Activated naive CD8-positive, alpha-beta T cell treated with anti-CD3 and anti-CD28 coated beads, Interleukin-2, amount 50 U/mL, for 16 hours (primary cell): Measurements from ENCODE around the gene NBPF19.
"Not testable (repeated sequence)": the region's sequence is repeated elsewhere in the genome, so short reads cannot be mapped to it uniquely, and the experiment has no call there.

ENCODE experiments used
- DNase-seq: peaks from one replicate; pipeline ENCODE4 v3.0.0-alpha.2; 2020; ENCODE audit warnings: low read depth, low spot score

The NBPF19 gene, protein sequence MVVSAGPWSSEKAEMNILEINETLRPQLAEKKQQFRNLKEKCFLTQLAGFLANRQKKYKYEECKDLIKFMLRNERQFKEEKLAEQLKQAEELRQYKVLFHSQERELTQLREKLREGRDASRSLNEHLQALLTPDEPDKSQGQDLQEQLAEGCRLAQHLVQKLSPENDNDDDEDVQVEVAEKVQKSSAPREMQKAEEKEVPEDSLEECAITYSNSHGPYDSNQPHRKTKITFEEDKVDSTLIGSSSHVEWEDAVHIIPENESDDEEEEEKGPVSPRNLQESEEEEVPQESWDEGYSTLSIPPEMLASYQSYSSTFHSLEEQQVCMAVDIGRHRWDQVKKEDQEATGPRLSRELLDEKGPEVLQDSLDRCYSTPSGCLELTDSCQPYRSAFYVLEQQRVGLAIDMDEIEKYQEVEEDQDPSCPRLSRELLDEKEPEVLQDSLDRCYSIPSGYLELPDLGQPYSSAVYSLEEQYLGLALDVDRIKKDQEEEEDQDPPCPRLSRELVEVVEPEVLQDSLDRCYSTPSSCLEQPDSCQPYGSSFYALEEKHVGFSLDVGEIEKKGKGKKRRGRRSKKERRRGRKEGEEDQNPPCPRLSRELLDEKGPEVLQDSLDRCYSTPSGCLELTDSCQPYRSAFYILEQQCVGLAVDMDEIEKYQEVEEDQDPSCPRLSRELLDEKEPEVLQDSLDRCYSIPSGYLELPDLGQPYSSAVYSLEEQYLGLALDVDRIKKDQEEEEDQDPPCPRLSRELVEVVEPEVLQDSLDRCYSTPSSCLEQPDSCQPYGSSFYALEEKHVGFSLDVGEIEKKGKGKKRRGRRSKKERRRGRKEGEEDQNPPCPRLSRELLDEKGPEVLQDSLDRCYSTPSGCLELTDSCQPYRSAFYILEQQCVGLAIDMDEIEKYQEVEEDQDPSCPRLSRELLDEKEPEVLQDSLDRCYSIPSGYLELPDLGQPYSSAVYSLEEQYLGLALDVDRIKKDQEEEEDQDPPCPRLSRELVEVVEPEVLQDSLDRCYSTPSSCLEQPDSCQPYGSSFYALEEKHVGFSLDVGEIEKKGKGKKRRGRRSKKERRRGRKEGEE (N-terminal part only)

DNA sequence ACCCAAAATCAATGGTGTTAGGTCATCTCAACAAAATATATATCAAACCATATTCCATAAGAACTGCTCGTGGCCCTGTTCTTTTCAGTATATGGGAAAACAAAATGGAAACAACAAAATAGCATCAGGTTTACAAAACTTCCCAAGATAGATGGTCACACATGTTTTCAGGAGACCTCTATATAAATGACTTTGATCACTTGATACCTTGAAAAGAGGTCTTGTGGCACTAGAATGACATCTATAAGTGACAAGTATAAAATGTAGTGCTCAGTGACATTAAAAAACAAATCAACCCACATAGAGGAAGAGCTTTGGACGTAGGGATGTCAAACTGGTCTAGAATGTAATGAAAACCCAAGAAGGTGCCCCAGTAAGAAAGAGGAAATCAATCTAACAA is at the start of gene NBPF19:
NBPF19 (plus strand) TSS at position 301 of the 400 bp plus-strand sequence. CDS start 888 bp downstream, outside the sequence.
- DNase-seq: not testable (repeated sequence)

DNA sequence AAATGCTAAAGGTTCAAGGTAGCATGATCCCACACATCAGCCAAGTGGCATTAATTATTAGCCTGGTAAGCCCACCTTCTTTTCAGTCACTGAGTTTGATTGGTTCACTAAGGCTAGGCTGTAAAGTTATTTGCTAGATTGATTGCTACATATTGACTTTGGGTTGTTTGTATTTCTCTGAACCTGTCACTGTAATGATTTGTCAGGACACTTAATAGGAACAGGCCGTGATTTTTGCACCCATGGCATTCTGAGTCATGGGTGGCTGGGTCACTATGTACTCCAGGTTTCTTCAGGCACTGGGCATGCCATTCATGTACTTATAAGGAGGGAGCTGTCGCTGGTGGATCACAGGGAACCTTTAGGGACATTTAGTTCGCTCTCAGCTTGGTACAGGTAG is 46.5 kb upstream of the NBPF19 start:
- not testable (repeated sequence) for DNase-seq

DNA sequence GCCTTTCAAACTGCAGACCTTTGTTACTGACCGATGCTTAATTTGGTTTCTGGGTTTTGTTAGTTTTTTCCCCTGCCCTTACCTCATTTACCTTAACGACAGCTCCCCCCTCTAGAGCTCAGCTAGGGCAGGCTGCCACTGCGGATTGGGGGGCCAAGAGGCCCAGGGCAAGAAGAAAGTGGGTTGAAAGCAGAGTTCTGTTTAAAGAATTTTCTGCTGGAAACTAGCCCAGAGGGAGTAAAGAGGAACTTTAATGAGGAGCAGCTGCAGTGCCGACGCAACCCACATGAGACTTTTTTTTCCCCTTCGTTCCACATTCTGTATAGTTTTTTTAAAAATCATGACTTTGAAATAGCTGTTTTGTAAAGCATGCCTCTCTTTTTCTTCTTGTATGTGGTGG is 29.4 kb upstream of the NBPF19 start:
- DNase-seq: not testable (repeated sequence)

DNA sequence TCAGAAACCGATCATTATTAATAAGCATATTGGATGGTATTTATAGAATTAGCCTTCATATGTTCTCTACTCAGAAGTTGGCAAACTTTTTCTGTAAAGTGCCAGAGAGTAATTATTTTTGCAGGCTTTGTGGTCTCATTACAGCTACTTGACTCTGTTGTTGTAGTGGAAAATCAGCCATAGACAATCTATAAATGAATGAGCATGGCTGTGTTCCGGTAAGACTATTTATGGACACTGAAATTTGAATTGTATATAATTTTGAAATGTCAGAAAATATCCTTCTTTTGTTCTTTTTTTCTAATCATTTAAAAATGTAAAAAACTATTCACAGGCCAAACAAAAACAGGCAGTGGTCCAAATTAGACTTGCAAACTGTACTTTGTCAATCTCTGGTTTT is 22.6 kb upstream of the NBPF19 start:
- not testable (repeated sequence) for DNase-seq

DNA sequence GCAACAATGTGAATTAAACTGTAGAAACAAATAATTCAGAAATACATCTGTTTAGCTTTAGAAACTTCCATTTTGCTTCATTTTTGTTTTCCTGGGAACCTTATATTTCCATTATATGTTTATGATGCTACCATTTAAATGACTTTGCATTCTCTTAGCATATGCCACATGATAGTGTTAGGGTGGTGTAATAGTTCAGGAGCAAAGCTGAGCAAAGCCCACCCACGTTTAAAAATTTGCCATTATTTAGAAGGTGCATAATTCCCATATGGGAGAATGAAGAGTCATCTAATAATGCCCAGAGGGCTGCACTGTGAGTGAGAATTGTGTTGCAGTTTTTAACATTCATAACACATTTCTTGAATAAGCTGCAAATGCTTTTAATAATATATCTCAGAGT is 22.2 kb upstream of the NBPF19 start:
- DNase-seq: not testable (repeated sequence)

DNA sequence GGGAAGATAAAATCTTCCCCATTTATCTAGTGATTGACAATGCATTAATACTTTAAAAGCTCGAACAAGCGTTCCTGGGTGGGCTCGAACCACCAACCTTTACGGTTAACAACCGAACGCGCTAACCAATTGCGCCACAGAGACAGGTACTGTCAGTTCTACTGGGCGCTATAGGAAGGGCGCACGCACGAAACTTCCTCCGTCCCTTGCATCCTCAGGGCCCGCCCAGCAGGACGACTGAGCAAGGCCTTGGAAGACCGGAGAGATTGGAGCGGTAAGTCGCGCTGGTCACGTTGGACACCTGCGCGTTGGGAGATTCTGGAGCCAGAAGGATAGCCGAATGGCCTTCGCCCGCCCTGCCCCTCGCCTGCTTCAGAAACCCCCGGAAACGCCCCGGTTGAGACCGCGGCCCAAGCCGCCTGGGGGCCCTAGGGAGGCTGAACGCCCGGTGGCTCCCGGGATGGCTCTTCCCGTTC is 83.5 kb downstream of the NBPF19 start:
- peak; percentile 21 for DNase-seq

DNA sequence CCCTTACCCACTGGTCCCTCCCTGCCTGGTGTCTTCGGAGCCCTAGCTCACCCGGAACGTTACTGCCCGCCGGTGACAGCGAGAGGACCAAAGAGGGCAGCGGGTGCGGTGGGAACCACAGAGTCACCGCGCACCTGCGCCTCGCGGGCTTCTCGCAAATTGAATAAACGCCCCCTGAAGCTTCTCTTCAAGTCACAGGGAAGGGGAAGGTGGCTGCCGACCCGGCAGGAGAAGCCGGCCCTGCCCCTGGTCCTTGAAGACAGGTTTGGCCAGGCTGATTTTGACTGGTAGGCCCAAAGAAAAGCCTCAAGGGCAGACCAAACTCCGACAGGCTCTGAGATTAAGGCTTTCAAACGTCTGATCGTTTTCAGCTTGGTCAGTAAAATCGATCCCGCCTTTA is 87.0 kb downstream of the NBPF19 start:
- DNase-seq: not testable (repeated sequence)

DNA sequence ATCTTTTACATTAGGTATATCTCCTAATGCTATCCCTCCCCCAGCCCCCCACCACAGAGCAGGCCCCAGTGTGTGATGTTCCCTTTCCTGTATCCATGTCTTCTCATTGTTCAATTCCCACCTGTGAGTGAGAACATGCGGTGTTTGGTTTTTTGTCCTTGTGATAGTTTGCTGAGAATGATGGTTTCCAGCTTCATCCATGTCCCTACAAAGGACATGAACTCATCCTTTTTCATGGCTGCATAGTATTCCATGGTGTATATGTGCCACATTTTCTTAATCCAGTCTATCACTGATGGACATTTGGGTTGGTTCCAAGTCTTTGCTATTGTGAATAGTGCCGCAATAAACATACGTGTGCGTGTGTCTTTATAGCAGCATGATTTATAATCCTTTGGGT is 90.6 kb downstream of the NBPF19 start:
- not testable (repeated sequence) for DNase-seq

DNA sequence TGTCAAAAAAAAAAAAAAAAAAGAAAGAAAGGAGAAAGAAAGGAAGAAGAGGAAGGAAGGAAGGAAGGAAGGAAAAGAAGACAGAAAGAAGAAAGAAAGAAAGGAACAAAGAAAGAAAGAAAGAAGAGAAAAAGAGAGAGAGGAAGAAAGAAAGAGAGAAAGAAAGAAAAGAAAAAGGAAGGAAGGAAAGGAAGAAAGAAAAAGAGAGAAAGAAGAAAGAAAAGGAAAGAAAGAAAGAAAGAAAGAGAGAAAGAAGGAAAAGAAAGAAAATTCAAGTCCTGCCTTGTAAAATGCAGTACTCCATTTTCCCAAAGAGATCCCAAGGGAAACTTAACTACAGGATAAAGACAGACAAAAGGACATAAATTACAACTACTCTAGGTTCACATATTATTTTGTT is 97.9 kb downstream of the NBPF19 start:
- not testable (repeated sequence) for DNase-seq

DNA sequence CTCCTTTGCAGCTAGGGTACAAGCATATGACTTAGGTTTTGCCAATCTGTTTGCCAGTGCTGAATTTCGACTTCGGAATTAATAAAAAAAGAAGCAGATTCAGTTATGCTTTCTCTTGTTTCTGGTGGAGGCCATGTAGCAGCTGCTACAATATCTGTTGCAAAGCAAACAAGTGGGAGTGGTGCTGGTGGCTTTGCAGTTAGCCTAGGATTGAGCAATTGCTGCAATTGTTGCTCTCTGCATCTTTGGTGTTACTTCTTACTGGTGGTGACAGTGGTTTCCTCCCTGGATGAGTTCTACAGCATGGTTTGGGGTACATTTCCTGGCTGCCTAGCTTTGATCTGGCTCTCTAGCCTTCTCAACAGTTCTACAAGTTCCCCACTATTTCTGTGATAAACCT is 110.7 kb downstream of the NBPF19 start:
- not testable (repeated sequence) for DNase-seq
